Hematopoietic multipotent progenitor cell treated with erythropoietin and hydrocortisone succinate and interleukin-3 and kit ligand, for 4 days (in vitro differentiated cells): ENCODE results near the gene OOSP3.
"Not testable (repeated sequence)": the region's sequence is repeated elsewhere in the genome, so short reads cannot be mapped to it uniquely, and the experiment has no call there.

ENCODE experiments used
- DNase-seq: peaks from one replicate; pipeline ENCODE4 v3.0.0-alpha.2; 2015

The OOSP3 gene

GRCh38 chr11:59877784-59878183 is 798 bp upstream of the OOSP3 start:
- no peak for DNase-seq

GRCh38 chr11:59879567-59879966 is 985 bp downstream of the OOSP3 start:
- peak; percentile 15 for DNase-seq

- DNase-seq = no peak
Observed at GRCh38 chr11:59883597-59883996, 5.0 kb downstream of the OOSP3 start.

- not testable (repeated sequence) for DNase-seq
Observed at GRCh38 chr11:59887156-59887555, 8.6 kb downstream of the OOSP3 start.

GRCh38 chr11:59891781-59892181 is 13.2 kb downstream of the OOSP3 start:
- peak; percentile 48 for DNase-seq

- no peak for DNase-seq
Observed at GRCh38 chr11:59894616-59895015, 16.0 kb downstream of the OOSP3 start.

- no peak for DNase-seq
Observed at GRCh38 chr11:59898046-59898445, 19.5 kb downstream of the OOSP3 start.

- DNase-seq = no peak
Observed at GRCh38 chr11:59898650-59899049, 20.1 kb downstream of the OOSP3 start.

GRCh38 chr11:59899532-59899931 is 20.9 kb downstream of the OOSP3 start:
- DNase-seq = peak; percentile 41

GRCh38 chr11:59900366-59901126 is 22.0 kb downstream of the OOSP3 start:
- DNase-seq = no peak

GRCh38 chr11:59901306-59901705 is 22.7 kb downstream of the OOSP3 start:
- no peak for DNase-seq

GRCh38 chr11:59903569-59903968 is 25.0 kb downstream of the OOSP3 start:
- not testable (repeated sequence) for DNase-seq

GRCh38 chr11:59918480-59918879 is 39.9 kb downstream of the OOSP3 start:
- DNase-seq = peak; percentile 7

GRCh38 chr11:59918987-59919589 is 40.5 kb downstream of the OOSP3 start:
- peak; percentile 80 for DNase-seq

GRCh38 chr11:59923813-59924212 is 45.2 kb downstream of the OOSP3 start:
- DNase-seq = no peak

GRCh38 chr11:59931688-59932087 is 53.1 kb downstream of the OOSP3 start:
- no peak for DNase-seq

- DNase-seq = no peak
Observed at GRCh38 chr11:59938132-59938531, 59.5 kb downstream of the OOSP3 start, which contains the start of gene OOSP1. OOSP1 (plus strand) TSS chr11:59938432; CDS start chr11:59938455, 23 bp downstream.

GRCh38 chr11:59938718-59939117 is 60.1 kb downstream of the OOSP3 start:
- no peak for DNase-seq

- no peak for DNase-seq
Observed at GRCh38 chr11:59939482-59939881, 60.9 kb downstream of the OOSP3 start.

- DNase-seq = no peak
Observed at GRCh38 chr11:59941091-59941490, 62.5 kb downstream of the OOSP3 start.

- DNase-seq = no peak
Observed at GRCh38 chr11:59943997-59944714, 65.6 kb downstream of the OOSP3 start.

- no peak for DNase-seq
Observed at GRCh38 chr11:59944720-59945119, 66.1 kb downstream of the OOSP3 start.
